Mesothelial cell of epicardium (in vitro differentiated cells): ENCODE results near the gene ITGAE. TPM values are rescaled to one million over a fixed set of nuclear protein-coding genes. Genes with fewer than 3 reads are reported as not detected.

ENCODE experiments used
- DNase-seq, 2 experiments: peaks; one replicate each; pipeline ENCODE4 v3.0.0; 2021; ENCODE audit warnings: low spot score in 2 of 2; ENCODE audit not compliant: unreplicated experiment in 2 of 2
- H3K27ac Mint-ChIP-seq: 2 replicates; pipeline ENCODE4 v1.8.0; 2021; ENCODE audit warnings: mixed read lengths
- H3K27me3 Mint-ChIP-seq: 2 replicates; pipeline ENCODE4 v1.8.0; 2021; ENCODE audit warnings: low read depth, mixed read lengths
- H3K36me3 Mint-ChIP-seq: 2 replicates; pipeline ENCODE4 v1.8.0; 2021; ENCODE audit warnings: mixed read lengths
- H3K4me1 Mint-ChIP-seq: 2 replicates; pipeline ENCODE4 v1.8.0; 2021; ENCODE audit warnings: mixed read lengths
- H3K4me3 Mint-ChIP-seq: 2 replicates; pipeline ENCODE4 v1.8.0; 2021; ENCODE audit warnings: mild to moderate bottlenecking, moderate library complexity, mixed read lengths
- H3K9me3 Mint-ChIP-seq: 2 replicates; pipeline ENCODE4 v1.8.0; 2021; ENCODE audit warnings: mixed read lengths
- total RNA-seq: library from RNA; stranded (reverse); gene quantifications from 3 replicates; pipeline ENCODE4 v1.2.1, GENCODE V29; 2021
- TF ChIP-seq, protein P1 (sequence below): fragments of 200-600 bp; sonication (generic); IDR thresholded peaks from one replicate; pipeline ENCODE4 v1.5.0; 2021; ENCODE audit warnings: antibody characterized with exemption; ENCODE audit not compliant: unreplicated experiment

ITGAE gene
- total RNA-seq, 1 donor from 2014 or later, result 20.4 TPM

DNA sequence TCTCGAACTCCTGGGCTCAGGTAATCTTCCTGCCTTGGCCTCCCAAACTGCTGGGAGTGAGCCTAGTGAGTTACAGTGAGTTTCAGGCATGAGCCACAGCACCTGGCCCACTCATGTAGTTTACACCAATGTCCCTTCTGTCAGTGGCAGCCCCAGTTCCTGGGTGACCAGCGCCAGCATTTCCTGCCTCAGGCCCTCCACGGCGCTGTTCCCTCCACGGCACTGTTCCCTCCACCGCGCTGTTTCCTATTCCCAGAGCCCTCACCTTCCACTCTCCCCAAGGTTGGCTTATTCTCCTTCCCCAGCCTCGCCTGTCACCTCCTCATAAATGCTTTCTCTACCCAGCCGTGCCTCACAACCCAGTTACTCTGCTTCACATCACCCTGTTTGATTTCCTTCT, 32.6 kb downstream of the ITGAE start:
- Mint-ChIP-seq H3K27ac (no peak overlapping the region), H3K4me1 (no peaks in the 10 kb centered on the region), H3K36me3 (no peaks in the 10 kb centered on the region), H3K4me3 (no peak overlapping the region), H3K27me3 (no peaks in the 10 kb centered on the region), H3K9me3 (peaks cover 7% of the 10 kb centered on the region)
- no peak for DNase-seq
- TF ChIP-seq, protein P1, sequence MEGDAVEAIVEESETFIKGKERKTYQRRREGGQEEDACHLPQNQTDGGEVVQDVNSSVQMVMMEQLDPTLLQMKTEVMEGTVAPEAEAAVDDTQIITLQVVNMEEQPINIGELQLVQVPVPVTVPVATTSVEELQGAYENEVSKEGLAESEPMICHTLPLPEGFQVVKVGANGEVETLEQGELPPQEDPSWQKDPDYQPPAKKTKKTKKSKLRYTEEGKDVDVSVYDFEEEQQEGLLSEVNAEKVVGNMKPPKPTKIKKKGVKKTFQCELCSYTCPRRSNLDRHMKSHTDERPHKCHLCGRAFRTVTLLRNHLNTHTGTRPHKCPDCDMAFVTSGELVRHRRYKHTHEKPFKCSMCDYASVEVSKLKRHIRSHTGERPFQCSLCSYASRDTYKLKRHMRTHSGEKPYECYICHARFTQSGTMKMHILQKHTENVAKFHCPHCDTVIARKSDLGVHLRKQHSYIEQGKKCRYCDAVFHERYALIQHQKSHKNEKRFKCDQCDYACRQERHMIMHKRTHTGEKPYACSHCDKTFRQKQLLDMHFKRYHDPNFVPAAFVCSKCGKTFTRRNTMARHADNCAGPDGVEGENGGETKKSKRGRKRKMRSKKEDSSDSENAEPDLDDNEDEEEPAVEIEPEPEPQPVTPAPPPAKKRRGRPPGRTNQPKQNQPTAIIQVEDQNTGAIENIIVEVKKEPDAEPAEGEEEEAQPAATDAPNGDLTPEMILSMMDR, result no peak

DNA sequence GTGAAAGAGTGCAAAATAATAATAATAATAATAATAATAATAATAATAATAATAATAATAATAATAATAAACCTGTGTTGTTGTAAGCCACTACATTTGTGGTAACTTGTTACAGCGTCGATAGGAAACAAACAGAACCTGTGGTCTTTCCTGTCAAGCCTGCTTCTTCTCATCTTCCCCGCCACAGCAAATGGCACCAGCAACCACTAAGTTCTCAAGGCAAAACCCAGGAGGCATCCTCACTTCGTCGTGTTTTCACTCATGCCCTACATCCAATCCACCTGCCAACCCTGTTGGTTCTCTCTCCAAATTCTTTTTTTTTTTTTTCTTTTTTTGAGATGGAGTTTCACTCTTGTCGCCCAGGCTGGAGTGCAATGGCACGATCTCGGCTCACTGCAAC, 34.2 kb downstream of the ITGAE start:
- DNase-seq, result no peak
- no peaks in the 10 kb centered on the region for H3K36me3 Mint-ChIP-seq
- no peak overlapping the region for H3K4me3 Mint-ChIP-seq
- H3K27ac Mint-ChIP-seq, result no peak overlapping the region
- no peaks in the 10 kb centered on the region for H3K4me1 Mint-ChIP-seq
- TF ChIP-seq, protein P1, result no peak
- H3K9me3 Mint-ChIP-seq, result peaks cover 7% of the 10 kb centered on the region
- H3K27me3 Mint-ChIP-seq, result no peaks in the 10 kb centered on the region

GRCh38 chr17:3765981-3766380, 35.0 kb downstream of the ITGAE start:
- H3K9me3 Mint-ChIP-seq, result peaks cover 7% of the 10 kb centered on the region
- H3K4me1 Mint-ChIP-seq, result no peaks in the 10 kb centered on the region
- TF ChIP-seq, protein P1, result no peak
- H3K27ac Mint-ChIP-seq, result no peak overlapping the region
- no peak overlapping the region for H3K4me3 Mint-ChIP-seq
- H3K36me3 Mint-ChIP-seq, result no peaks in the 10 kb centered on the region
- H3K27me3 Mint-ChIP-seq, result no peaks in the 10 kb centered on the region
- DNase-seq, result no peak

- DNase-seq, result no peak
- TF ChIP-seq, protein P1, result no peak
- no peak overlapping the region for H3K27ac Mint-ChIP-seq
These were observed 37.2 kb downstream of the ITGAE start for GRCh38 chr17:3763777-3764170.

GRCh38 chr17:3762922-3763776, 37.8 kb downstream of the ITGAE start:
- Mint-ChIP-seq H3K36me3 (no peaks in the 10 kb centered on the region), H3K4me3 (no peak overlapping the region), H3K4me1 (no peaks in the 10 kb centered on the region), H3K27ac (no peak overlapping the region), H3K9me3 (peaks cover 15% of the 10 kb centered on the region), H3K27me3 (no peaks in the 10 kb centered on the region)
- no peak for DNase-seq
- TF ChIP-seq, protein P1, result no peak

More at GRCh38 chr17:3763777-3764170, 37.2 kb downstream of the ITGAE start:
- Mint-ChIP-seq H3K4me3 (no peak overlapping the region), H3K27me3 (no peaks in the 10 kb centered on the region), H3K4me1 (no peaks in the 10 kb centered on the region), H3K36me3 (no peaks in the 10 kb centered on the region), H3K9me3 (peaks cover 15% of the 10 kb centered on the region)
